Mesendoderm (in vitro differentiated cells): ENCODE results near the gene UMOD.

ENCODE experiments used
- DNase-seq: peaks from one replicate; pipeline ENCODE4 v3.0.0; 2013
- H2AK5ac ChIP-seq: 2 replicates; pipeline ENCODE4 v1.6.1; 2013; ENCODE audit warnings: low read length, inconsistent platforms
- H2BK120ac ChIP-seq: 2 replicates; pipeline ENCODE4 v1.6.1; 2013; ENCODE audit warnings: low read depth, mild to moderate bottlenecking, low read length, moderate library complexity, mixed read lengths
- H2BK15ac ChIP-seq: replicated peaks from 2 replicates; pipeline ENCODE4 v1.6.1; 2013; ENCODE audit warnings: low read depth, mild to moderate bottlenecking, moderate library complexity
- H2BK5ac ChIP-seq: 2 replicates; pipeline ENCODE4 v1.6.1; 2013; ENCODE audit warnings: low read length, inconsistent platforms
- H3K18ac ChIP-seq: 2 replicates; pipeline ENCODE4 v1.6.1; 2013; ENCODE audit warnings: mild to moderate bottlenecking, low read length, mixed read lengths
- H3K23ac ChIP-seq: one replicate; pipeline ENCODE4 v1.6.1; 2013; ENCODE audit warnings: low read length
- H3K27ac ChIP-seq: 2 replicates; pipeline ENCODE4 v1.5.1; 2013; ENCODE audit warnings: low read depth, mild to moderate bottlenecking, inconsistent platforms, low read length, moderate library complexity
- H3K27me3 ChIP-seq: 2 replicates; pipeline ENCODE4 v1.6.1; 2013; ENCODE audit warnings: low read length, control low read depth, mild to moderate bottlenecking, inconsistent platforms; ENCODE audit not compliant: insufficient read depth, poor library complexity
- H3K36me3 ChIP-seq: 2 replicates; pipeline ENCODE4 v1.6.1; 2013; ENCODE audit warnings: low read length, inconsistent platforms; ENCODE audit not compliant: control insufficient read depth, insufficient read depth
- H3K4ac ChIP-seq: one replicate; pipeline ENCODE4 v1.6.1; 2013; ENCODE audit warnings: low read depth, mild to moderate bottlenecking, low read length, moderate library complexity
- H3K4me1 ChIP-seq: 2 replicates; pipeline ENCODE4 v1.6.1; 2013; ENCODE audit warnings: low read depth, low read length, inconsistent platforms; ENCODE audit not compliant: control insufficient read depth
- H3K4me2 ChIP-seq: 2 replicates; pipeline ENCODE4 v1.6.1; 2013; ENCODE audit warnings: low read length
- H3K4me3 ChIP-seq: 2 replicates; pipeline ENCODE4 v1.5.1; 2013; ENCODE audit warnings: mild to moderate bottlenecking, low read length
- H3K56ac ChIP-seq: one replicate; pipeline ENCODE4 v1.6.1; 2013; ENCODE audit warnings: low read length
- H3K79me1 ChIP-seq: 2 replicates; pipeline ENCODE4 v1.6.1; 2013; ENCODE audit warnings: low read length, inconsistent platforms
- H3K79me2 ChIP-seq: 2 replicates; pipeline ENCODE4 v1.6.1; 2013; ENCODE audit warnings: mild to moderate bottlenecking, low read length; ENCODE audit not compliant: control insufficient read depth, insufficient read depth
- H3K9ac ChIP-seq: 2 replicates; pipeline ENCODE4 v1.6.1; 2013; ENCODE audit warnings: low read length, inconsistent platforms
- H4K5ac ChIP-seq: one replicate; pipeline ENCODE4 v1.6.1; 2013; ENCODE audit warnings: low read length
- H4K8ac ChIP-seq: one replicate; pipeline ENCODE4 v1.6.1; 2013; ENCODE audit warnings: low read depth, mild to moderate bottlenecking, control low read depth, low read length, moderate library complexity
- WGBS: extraction: QIAGEN DNeasy Blood & Tissue Kit; methylation state at CpG from one replicate; pipeline ENCODE4 v1.1.7; 2013; ENCODE audit warnings: low lambda C conversion rate, missing lambda C conversion rate; ENCODE audit not compliant: insufficient coverage; ENCODE audit errors: extremely low coverage; 5-methylcytosine and 5-hydroxymethylcytosine counted together

Gene UMOD

GRCh38 chr16:20319406-20319805, 33.1 kb downstream of the UMOD start:
- Histone ChIP-seq H3K27ac (no peak overlapping the region), H3K23ac (no peak overlapping the region), H2BK120ac (no peak overlapping the region), H3K9ac (no peak overlapping the region), H3K4ac (no peak overlapping the region), H3K79me1 (no peaks in the 10 kb centered on the region), H2BK5ac (no peak overlapping the region), H2AK5ac (no peak overlapping the region), H3K4me2 (no peak overlapping the region), H3K4me1 (no peaks in the 10 kb centered on the region), H3K18ac (no peak overlapping the region), H3K79me2 (no peaks in the 10 kb centered on the region), H2BK15ac (no peak overlapping the region), H3K4me3 (no peak overlapping the region), H3K36me3 (no peaks in the 10 kb centered on the region), H3K56ac (no peak overlapping the region), H4K5ac (no peak overlapping the region), H3K27me3 (no peaks in the 10 kb centered on the region), H4K8ac (no peak overlapping the region)
- no CpG with 5 or more reads among the region's 1 CpG for WGBS
- DNase-seq = no peak

- Histone ChIP-seq H2BK5ac (no peak overlapping the region), H3K79me2 (no peaks in the 10 kb centered on the region), H3K56ac (no peak overlapping the region), H2BK120ac (no peak overlapping the region), H3K27ac (no peak overlapping the region), H4K5ac (no peak overlapping the region), H3K4me2 (no peak overlapping the region), H3K4ac (no peak overlapping the region), H2AK5ac (no peak overlapping the region), H3K18ac (no peak overlapping the region), H3K23ac (no peak overlapping the region), H4K8ac (no peak overlapping the region), H2BK15ac (no peak overlapping the region), H3K4me3 (no peak overlapping the region), H3K27me3 (no peaks in the 10 kb centered on the region), H3K4me1 (no peaks in the 10 kb centered on the region), H3K36me3 (no peaks in the 10 kb centered on the region), H3K9ac (no peak overlapping the region), H3K79me1 (no peaks in the 10 kb centered on the region)
- WGBS = no CpG with 5 or more reads among the region's 3 CpGs
- DNase-seq = no peak
Observed at GRCh38 chr16:20318437-20318836, 34.1 kb downstream of the UMOD start.

- Histone ChIP-seq H3K27ac (no peak overlapping the region), H2BK5ac (no peak overlapping the region), H3K18ac (no peak overlapping the region), H2AK5ac (no peak overlapping the region), H3K79me2 (no peaks in the 10 kb centered on the region), H3K4ac (no peak overlapping the region), H3K4me1 (no peaks in the 10 kb centered on the region), H3K56ac (no peak overlapping the region), H2BK120ac (no peak overlapping the region), H3K4me3 (no peak overlapping the region), H3K27me3 (no peaks in the 10 kb centered on the region), H3K23ac (no peak overlapping the region), H2BK15ac (no peak overlapping the region), H4K5ac (no peak overlapping the region), H3K4me2 (no peak overlapping the region), H3K9ac (no peak overlapping the region), H4K8ac (no peak overlapping the region), H3K36me3 (no peaks in the 10 kb centered on the region), H3K79me1 (no peaks in the 10 kb centered on the region)
- no CpG with 5 or more reads among the region's 7 CpGs for WGBS
- DNase-seq = no peak
Observed at GRCh38 chr16:20318006-20318405, 34.5 kb downstream of the UMOD start.

GRCh38 chr16:20317117-20317516, 35.4 kb downstream of the UMOD start:
- Histone ChIP-seq H2BK15ac (no peak overlapping the region), H3K9ac (no peak overlapping the region), H3K56ac (no peak overlapping the region), H3K4me3 (no peak overlapping the region), H3K36me3 (no peaks in the 10 kb centered on the region), H3K79me1 (no peaks in the 10 kb centered on the region), H3K23ac (no peak overlapping the region), H2BK120ac (no peak overlapping the region), H3K27me3 (no peaks in the 10 kb centered on the region), H3K4me2 (no peak overlapping the region), H2AK5ac (no peak overlapping the region), H2BK5ac (no peak overlapping the region), H3K18ac (no peak overlapping the region), H3K27ac (no peak overlapping the region), H4K8ac (no peak overlapping the region), H3K79me2 (no peaks in the 10 kb centered on the region), H3K4me1 (no peaks in the 10 kb centered on the region), H3K4ac (no peak overlapping the region), H4K5ac (no peak overlapping the region)
- no peak for DNase-seq
- WGBS = no CpG with 5 or more reads among the region's 8 CpGs

GRCh38 chr16:20316715-20317114, 35.8 kb downstream of the UMOD start:
- Histone ChIP-seq H2BK120ac (no peak overlapping the region), H3K18ac (no peak overlapping the region), H3K79me1 (no peaks in the 10 kb centered on the region), H2BK5ac (no peak overlapping the region), H4K8ac (no peak overlapping the region), H3K36me3 (no peaks in the 10 kb centered on the region), H3K27ac (no peak overlapping the region), H3K4me2 (no peak overlapping the region), H2AK5ac (no peak overlapping the region), H3K4ac (no peak overlapping the region), H3K79me2 (no peaks in the 10 kb centered on the region), H4K5ac (no peak overlapping the region), H3K23ac (no peak overlapping the region), H3K9ac (no peak overlapping the region), H3K56ac (no peak overlapping the region), H3K4me1 (no peaks in the 10 kb centered on the region), H3K4me3 (no peak overlapping the region), H3K27me3 (no peaks in the 10 kb centered on the region), H2BK15ac (no peak overlapping the region)
- 96% methylated on average over 3 of the region's 5 CpGs for WGBS
- DNase-seq = no peak

GRCh38 chr16:20315764-20316163, 36.8 kb downstream of the UMOD start:
- Histone ChIP-seq H2BK120ac (no peak overlapping the region), H3K79me2 (no peaks in the 10 kb centered on the region), H3K4ac (no peak overlapping the region), H3K4me3 (no peak overlapping the region), H2AK5ac (no peak overlapping the region), H3K27me3 (no peaks in the 10 kb centered on the region), H3K23ac (no peak overlapping the region), H3K18ac (no peak overlapping the region), H4K8ac (no peak overlapping the region), H2BK5ac (no peak overlapping the region), H3K36me3 (no peaks in the 10 kb centered on the region), H3K4me1 (no peaks in the 10 kb centered on the region), H3K79me1 (no peaks in the 10 kb centered on the region), H3K56ac (no peak overlapping the region), H2BK15ac (no peak overlapping the region), H3K4me2 (no peak overlapping the region), H3K27ac (no peak overlapping the region), H4K5ac (no peak overlapping the region), H3K9ac (no peak overlapping the region)
- DNase-seq = no peak
- WGBS = no CpG with 5 or more reads among the region's 6 CpGs
